ENCODE measurements around the gene PTPN14.

The PTPN14 gene

GRCh38 chr1:214451596-214451995, 99.8 kb downstream of the PTPN14 start:
- H3K36me3 ChIP-seq = no peaks in the 10 kb centered on the region

GRCh38 chr1:214449371-214449770, 102.0 kb downstream of the PTPN14 start:
- no peak for TF ChIP-seq CTCF (IDR thresholded peaks at IDR 0.05; ENCODE audit: low read depth, low read length)
- H3K4me1 ChIP-seq = no peaks in the 10 kb centered on the region

More at GRCh38 chr1:214451596-214451995, 99.8 kb downstream of the PTPN14 start:
- no peak for TF ChIP-seq CTCF (IDR thresholded peaks at IDR 0.05; ENCODE audit: low read depth, low read length)
- Histone ChIP-seq H3K4me1 (no peaks in the 10 kb centered on the region), H3K9me3 (no peaks in the 10 kb centered on the region), H3K4me3 (ENCODE audit: low read depth, low read length) (no peak overlapping the region), H3K27me3 (peaks cover 11% of the 10 kb centered on the region)
- DNase-seq = no peak

GRCh38 chr1:214448536-214448935, 102.9 kb downstream of the PTPN14 start:
- no peaks in the 10 kb centered on the region for H3K9me3 ChIP-seq
- H3K4me3 ChIP-seq (ENCODE audit: low read depth, low read length) = no peak overlapping the region
- TF ChIP-seq CTCF (IDR thresholded peaks at IDR 0.05; ENCODE audit: low read depth, low read length) = no peak
- DNase-seq = no peak
- no peaks in the 10 kb centered on the region for H3K36me3 ChIP-seq
- peaks cover 11% of the 10 kb centered on the region for H3K27me3 ChIP-seq
- no peaks in the 10 kb centered on the region for H3K4me1 ChIP-seq

More at GRCh38 chr1:214449371-214449770, 102.0 kb downstream of the PTPN14 start:
- H3K27me3 ChIP-seq = peaks cover 11% of the 10 kb centered on the region
- DNase-seq = no peak
- no peaks in the 10 kb centered on the region for H3K36me3 ChIP-seq
- H3K9me3 ChIP-seq = no peaks in the 10 kb centered on the region
- H3K4me3 ChIP-seq (ENCODE audit: low read depth, low read length) = no peak overlapping the region

- H3K4me1 ChIP-seq = no peaks in the 10 kb centered on the region
- TF ChIP-seq CTCF (IDR thresholded peaks at IDR 0.05; ENCODE audit: low read depth, low read length) = no peak
- no peaks in the 10 kb centered on the region for H3K36me3 ChIP-seq
- DNase-seq = no peak
- H3K9me3 ChIP-seq = no peaks in the 10 kb centered on the region
- peaks cover 13% of the 10 kb centered on the region for H3K27me3 ChIP-seq
- H3K4me3 ChIP-seq (ENCODE audit: low read depth, low read length) = no peak overlapping the region
These were observed 103.9 kb downstream of the PTPN14 start for GRCh38 chr1:214447557-214447871.

- Histone ChIP-seq H3K36me3 (no peaks in the 10 kb centered on the region), H3K27me3 (peaks cover 13% of the 10 kb centered on the region), H3K4me3 (ENCODE audit: low read depth, low read length) (no peak overlapping the region), H3K9me3 (no peaks in the 10 kb centered on the region), H3K4me1 (no peaks in the 10 kb centered on the region)
- TF ChIP-seq CTCF (IDR thresholded peaks at IDR 0.05; ENCODE audit: low read depth, low read length) = no peak
- no peak for DNase-seq
These were observed 104.4 kb downstream of the PTPN14 start for GRCh38 chr1:214446772-214447556.

- no peak for TF ChIP-seq CTCF (IDR thresholded peaks at IDR 0.05; ENCODE audit: low read depth, low read length)
- peaks cover 9% of the 10 kb centered on the region for H3K27me3 ChIP-seq
- DNase-seq = no peak
- H3K36me3 ChIP-seq = no peaks in the 10 kb centered on the region
- H3K4me3 ChIP-seq (ENCODE audit: low read depth, low read length) = no peak overlapping the region
- no peaks in the 10 kb centered on the region for H3K9me3 ChIP-seq
- no peaks in the 10 kb centered on the region for H3K4me1 ChIP-seq
These were observed 105.4 kb downstream of the PTPN14 start for GRCh38 chr1:214445831-214446614.

Measured in BE2C (cell line).